A204.1 (cell line): ENCODE data around the gene KIAA0753.

Experiments used
- FAIRE-seq: peaks from 2 replicates; lab custom pipeline; 2012; peaks lifted over from hg19 to GRCh38; lab: Jason Lieb, UNC

KIAA0753 gene

DNA sequence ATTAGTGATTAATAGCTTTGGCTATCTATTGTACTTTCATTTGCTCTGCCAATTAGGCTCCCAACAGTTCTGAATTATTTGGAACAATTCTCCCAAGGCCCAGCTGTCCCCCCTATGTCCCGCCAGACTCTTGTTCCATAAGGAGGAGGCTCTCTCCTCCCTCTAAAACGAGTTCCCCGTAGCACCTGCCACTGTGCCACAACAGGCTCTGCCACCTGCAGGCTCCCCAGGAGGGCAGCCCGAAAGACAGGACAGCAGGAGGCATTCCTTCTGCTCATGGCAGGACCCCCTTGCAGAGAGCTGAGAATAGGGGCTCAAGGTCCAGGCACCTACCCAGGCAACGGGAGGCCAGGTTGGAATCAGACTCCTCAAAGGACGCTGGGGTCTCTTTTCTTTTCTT, 93.2 kb downstream of the KIAA0753 start:
- FAIRE-seq: no peak

DNA sequence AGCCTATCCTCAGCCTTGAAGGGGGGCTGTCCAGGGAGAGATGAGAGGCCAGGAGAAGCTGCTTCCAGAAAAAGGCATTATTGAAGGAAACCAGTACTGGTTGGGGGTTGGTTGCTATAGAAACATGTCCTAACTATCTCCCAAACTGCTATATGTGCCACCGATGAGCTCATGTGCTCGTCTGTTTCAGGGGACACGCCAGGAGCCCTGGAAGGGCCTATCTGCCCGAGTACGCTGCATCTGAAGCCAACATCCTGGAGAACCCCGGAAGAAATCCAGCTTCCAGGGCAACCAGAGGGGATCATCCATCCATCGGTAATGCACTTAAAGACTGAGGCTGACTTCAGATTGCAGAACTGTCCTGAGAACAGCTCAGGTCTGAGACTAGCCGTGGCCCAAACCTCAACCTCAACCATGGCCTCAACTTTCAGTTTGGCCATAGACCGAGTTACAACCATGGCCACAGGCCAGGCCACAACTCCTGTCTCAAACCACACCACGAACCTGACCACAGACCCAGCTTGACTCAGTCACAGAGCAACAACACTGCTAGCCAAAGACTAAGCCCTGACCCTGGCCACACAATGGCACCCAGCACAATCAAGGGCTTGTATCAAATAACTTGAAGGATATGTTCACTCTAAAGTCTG, 94.3 kb downstream of the KIAA0753 start:
- FAIRE-seq: no peak

DNA sequence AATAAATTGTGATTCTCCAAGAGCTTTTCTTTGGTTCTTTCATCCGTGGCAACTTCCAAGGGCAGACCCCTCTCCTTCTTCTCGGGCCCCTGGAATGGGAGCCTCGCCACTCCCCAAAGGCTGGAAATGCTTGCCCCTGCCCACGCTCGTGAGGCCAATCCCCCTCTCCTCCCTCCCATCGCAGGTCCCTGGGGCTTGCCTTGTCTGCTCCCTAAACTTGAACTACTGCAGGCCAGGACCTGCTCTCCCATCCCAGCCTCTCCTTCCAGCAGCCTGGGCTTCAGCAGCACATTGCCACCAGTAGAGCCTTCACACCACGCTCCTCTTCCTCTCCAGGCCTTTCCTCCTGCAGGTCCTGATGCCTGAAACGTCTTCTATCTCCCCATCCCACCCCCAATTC, 95.2 kb downstream of the KIAA0753 start:
- no peak for FAIRE-seq

DNA sequence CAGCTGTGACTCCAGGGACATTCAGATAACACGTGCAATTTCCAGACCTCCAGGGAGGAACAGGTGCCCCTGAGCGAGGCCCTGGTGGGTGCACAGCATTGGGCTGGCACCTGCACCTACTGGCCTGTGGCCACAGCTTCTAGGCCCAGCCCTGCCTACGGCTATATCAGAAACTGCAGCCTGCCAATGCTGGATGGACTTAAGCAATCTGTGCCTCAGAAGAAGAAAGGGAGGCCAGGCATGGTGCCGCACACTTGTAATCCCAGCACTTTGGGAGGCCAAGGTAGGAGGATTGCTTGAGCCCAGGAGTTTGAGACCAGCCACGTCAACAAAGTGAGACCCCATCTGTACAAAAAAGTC, 96.5 kb downstream of the KIAA0753 start:
- FAIRE-seq: no peak

DNA sequence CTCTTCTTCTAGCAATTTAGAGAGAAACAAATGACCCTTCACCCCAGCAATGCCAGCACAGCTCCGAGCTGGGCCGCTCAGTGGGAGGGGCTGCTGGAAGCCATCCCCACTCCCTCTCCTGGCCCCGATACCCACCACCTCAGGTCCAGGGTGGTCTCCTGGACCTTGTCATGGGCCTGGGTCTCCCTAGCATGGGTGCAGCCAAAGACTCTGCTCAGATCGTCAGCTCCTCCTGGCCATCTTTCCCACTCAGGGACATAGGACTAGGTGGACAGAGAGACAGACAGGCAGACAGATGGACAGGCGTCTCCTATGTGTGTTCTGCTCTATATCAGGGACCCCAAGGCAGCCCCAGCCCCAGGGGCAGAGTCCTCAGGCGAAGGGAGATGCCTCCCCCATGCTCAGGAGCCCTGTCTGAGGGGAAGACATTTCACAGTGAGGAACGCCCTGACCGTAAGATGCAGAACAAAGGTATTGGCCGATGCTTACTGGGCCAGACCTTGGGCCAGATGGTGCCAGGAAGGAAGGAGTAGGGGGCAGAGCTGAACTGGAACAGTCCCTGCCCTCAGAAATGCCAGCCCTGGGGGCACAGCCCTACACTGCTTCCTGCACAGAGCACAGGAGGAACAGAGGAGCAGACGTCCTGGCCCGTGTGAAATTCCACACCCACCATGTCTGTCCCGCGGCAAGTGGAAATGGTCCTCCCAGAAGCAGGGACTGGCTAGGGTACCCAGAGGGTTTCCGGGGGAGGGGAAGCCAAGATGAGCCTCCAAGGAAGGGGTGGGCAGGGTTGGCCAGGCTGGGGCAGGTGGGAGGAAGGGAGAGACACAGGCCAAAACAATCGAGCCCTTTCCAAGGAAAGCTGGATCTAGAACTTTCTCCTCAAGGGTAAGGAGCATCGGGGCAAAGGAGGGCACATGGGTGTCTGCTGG, 97.2 kb downstream of the KIAA0753 start:
- FAIRE-seq: no peak

DNA sequence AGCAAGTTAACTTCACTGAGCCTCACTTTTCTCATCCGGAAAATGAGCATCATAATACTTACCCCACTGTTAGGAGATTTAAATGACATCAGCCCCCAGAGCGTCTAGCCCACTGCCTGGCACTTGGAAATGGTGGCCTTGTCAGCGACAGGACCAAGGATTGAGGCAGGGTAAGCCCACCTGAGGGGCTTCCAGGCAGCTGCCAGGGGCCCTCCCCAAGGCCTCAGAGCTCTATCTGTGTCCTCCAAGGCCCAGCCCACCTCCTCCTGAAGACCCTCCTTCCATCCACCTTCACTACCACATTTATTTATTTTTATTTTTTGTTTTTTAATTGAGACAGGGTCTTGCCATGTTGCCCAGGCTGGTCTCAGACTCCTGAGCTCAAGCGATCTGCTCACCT, 97.9 kb downstream of the KIAA0753 start:
- FAIRE-seq: no peak

DNA sequence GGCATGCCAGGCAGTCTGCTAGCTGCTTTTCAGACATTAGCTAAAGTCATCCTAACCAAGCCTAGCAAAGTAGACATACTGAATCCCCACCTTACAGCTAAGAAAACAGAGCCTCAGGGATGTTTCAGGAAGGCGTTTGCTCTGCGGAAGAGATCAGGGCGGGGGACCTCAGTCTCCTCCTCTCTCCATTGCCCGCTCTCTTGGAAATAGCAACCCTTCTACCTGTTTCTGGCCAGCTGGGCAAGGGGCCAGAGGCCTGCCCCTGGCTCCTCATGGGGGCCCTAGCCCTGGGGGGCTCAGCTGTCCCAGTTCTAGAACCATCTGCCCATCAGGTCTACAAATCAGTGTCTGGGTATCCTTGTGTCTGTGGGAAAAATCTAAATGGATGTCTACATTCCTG, 98.6 kb downstream of the KIAA0753 start:
- FAIRE-seq: no peak

DNA sequence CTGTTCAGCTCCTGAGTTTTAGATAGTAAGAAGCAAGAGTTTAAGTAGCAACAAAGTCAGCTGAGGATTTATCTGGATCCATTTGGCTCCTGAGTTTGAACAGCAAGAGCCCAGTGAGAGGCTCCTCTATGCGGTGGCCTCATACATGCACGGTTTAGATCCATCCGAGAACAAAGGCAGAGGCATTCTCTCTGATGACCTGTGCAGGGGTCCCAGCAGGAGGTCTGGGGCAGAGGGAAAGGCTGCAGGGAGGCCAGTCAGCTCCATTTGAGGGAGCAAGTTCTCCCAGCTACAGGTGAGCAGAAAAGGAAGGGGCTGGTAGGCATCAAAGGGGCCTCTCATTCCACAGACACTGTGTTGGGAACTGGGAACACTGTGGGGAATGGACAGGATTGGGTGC, 100.6 kb downstream of the KIAA0753 start:
- no peak for FAIRE-seq

DNA sequence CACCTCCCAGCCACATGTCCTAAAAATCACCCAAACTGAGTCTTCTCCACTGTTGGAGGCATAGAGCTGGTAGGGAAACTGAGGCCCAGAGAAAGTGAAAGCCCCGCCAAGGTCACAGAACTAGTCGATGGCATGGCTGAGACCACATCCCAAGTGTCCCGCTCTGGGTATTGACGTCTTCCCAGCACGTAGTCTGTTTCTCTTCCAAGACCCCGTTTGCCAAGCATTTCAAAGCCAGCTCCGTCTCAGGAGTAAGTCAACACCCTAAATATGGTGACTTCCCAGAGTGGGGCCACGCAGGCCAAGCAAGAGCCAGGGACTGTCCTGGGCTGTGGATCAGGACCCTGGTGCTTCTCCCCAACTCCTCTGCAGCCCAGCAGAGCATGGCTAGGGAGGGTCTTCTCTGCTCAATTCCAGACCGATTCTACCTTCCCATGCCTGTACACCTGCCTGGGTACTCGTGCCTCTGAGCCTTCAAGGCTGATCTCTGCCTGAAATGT, 103.9 kb downstream of the KIAA0753 start:
- FAIRE-seq: no peak

DNA sequence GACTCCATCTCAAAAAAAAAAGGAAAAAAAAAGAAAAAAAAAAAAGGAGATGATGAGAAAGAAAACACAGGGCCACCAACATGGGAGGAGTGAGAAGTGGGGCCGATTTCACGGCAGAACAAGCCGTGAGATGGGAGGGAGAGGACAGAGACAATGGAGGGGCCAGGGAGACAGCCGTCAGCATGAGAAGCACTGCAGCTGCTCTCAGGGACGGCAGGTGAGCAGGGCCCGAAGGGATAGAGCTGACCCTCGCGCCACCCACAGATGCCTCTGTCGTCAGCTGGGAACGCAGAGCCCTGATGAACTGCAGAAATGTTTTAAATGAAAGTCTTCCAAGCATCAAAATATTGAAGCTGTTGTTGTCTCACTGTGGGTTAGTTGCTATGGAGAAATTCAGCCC, 104.5 kb downstream of the KIAA0753 start:
- FAIRE-seq: no peak

DNA sequence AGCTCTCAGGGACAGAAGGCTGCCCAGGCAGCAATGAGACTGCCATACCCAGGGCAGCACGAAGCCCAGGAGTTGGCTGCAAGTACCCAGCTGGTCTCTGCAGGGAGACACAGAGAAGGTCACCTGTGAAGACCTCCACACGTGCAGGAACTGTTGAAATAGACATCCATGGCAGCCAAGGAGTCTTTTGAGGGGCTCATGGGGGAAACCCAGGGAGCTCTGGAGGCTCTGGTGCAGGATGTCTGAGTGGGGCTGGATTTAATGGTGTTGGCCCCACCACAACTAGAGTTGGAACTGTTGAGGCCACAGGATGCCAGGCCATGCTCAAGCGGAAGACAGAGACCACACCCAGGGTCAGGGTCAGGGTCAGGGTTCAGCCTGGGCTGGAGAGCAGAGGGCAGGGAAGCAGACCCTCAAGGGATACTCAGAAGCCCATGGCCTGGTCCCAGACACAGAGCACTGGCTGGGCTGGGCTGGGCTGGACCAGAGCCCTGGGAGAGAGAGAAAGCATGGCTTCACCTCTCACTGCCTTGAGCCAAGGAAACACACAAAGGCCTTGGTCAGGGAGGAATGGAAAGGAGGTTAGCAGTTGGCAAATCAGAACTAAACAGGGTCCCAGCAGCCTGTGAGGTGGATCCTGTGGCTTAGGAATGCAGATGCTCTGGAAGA, 105.5 kb downstream of the KIAA0753 start:
- no peak for FAIRE-seq

DNA sequence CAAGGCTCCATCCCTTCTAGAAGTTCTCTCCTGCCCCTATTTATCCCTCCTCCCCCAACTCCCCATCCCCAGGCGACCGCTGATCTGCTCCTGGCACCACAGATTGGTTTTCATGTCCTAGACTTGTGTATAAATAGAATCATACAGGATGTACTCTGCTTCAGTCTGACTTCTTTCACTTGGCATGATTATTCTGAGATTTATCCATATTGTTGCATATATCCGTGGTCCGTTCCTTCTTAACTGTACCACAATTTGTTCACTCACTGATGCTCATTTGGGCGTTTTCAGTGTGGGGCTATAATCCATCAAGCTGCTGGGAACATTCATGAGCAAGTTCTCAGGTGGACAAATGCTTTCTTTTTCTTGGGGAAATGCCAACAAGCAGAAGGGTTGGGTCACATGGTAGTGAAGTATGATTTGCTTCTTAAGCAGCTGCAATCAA, 108.0 kb downstream of the KIAA0753 start:
- FAIRE-seq: no peak

DNA sequence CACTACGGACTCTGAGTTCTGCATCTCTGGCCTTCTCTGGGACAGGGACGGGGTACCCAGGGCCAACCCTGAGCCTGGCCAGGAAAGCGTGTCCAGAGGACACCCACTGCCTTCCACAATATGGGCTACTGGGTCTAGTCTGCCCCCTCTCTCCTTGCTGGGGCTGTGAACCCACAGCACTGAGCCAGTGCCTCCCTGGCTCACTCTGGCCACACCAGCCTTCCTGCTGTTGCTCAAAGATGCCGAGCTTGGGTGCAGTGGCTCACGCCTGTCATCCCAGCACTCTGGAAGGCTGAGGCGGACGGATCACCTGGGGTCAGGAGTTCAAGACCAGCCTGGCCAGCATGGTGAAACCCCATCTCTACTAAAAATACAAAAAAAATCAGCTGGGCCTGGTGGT, 108.9 kb downstream of the KIAA0753 start:
- no peak for FAIRE-seq

DNA sequence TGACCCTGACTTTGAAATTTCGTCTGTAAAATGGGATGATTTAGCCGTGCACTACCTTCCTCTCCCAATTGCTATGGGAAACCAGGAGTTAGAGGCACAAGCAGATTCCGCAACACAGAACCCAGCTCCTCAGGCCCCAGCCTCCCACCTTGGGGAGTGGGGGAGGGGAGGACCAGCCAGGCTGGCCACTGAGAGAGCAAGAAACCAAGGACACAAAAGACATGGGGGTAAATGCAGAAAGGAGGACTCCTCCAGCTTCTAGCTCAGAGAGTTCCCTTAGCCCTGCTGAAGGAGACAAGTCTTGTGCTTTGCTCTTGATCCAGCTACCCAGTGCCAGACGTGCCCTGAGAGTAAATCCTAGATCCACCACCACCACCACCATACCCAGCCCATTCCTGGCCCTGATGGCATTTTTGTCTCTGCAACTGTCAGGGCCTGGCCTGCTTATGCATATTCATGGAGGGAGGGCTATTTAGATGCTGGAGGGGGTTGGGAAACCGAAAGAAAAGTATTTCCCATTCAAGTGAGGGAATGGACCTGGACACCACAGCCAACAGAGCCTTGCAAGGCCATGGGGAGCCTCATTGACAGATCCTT, 110.1 kb downstream of the KIAA0753 start:
- FAIRE-seq: no peak

DNA sequence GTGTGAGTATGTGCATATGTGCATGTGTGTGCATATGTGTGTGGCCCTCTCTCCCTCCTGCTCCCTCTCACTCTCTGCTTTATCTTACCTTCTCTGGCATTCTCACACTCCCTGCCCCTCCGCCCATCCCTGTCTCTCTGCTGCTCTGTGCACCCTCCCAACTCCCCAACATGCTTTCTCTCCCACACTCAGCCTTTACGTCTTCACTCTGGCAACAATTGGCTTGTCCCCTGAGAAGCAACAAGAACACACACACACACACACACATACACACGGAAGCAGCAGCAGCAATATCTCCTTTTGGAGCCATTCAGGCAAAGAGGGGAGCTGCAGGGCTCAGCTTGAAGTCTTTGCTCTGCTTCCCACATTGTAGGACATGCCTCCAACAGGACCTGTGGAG, 112.0 kb downstream of the KIAA0753 start:
- FAIRE-seq: no peak
